H1 (cell line): ENCODE measurements around the gene ROBO4. TPM values are rescaled to one million over a fixed set of nuclear protein-coding genes. Genes with fewer than 3 reads are reported as not detected.
A peak's percentile ranks its signal among the peaks of the same experiment; 100 is the strongest.

Experiments used
- CTCF ChIA-PET: fragments of 300-600 bp; sonication (Branson Sonifier 250); formaldehyde crosslinking; loops from one replicate; lab custom pipeline; 2021; ENCODE audit not compliant: partially characterized antibody; lab: Charles Lee
- POLR2A ChIA-PET: fragments of 300-600 bp; sonication (Branson Sonifier 250); formaldehyde crosslinking; loops from one replicate; lab custom pipeline; 2021; ENCODE audit warnings: inconsistent platforms; ENCODE audit not compliant: partially characterized antibody; lab: Charles Lee
- DNase-seq, 2 experiments: peaks; one replicate each; pipeline versions ENCODE4 v3.0.0 to v3.0.0-alpha.2; 2010 to 2022; ENCODE audit warnings: low spot score in 2 of 2, low read depth in 1 of 2, mixed read lengths in 1 of 2
- FAIRE-seq: peaks from 2 replicates; lab custom pipeline; 2011; peaks lifted over from hg19 to GRCh38; lab: Jason Lieb, UNC
- H2AFZ ChIP-seq: 2 replicates; pipeline ENCODE4 v1.8.1; 2012; ENCODE audit warnings: low read length, inconsistent platforms
- H2AK5ac ChIP-seq: 2 replicates; pipeline ENCODE4 v1.6.1; 2013; ENCODE audit warnings: low read depth, low read length
- H2BK120ac ChIP-seq: replicated peaks from 2 replicates; pipeline ENCODE3; 2013; ENCODE audit warnings: low read depth, low read length, inconsistent platforms
- H2BK12ac ChIP-seq: 2 replicates; pipeline ENCODE4 v1.6.1; 2013; ENCODE audit warnings: low read depth, low read length
- H2BK15ac ChIP-seq: 2 replicates; pipeline ENCODE4 v1.6.1; 2013; ENCODE audit warnings: low read length
- H2BK20ac ChIP-seq: 2 replicates; pipeline ENCODE4 v1.6.1; 2013; ENCODE audit warnings: low read length
- H2BK5ac ChIP-seq: 2 replicates; pipeline ENCODE4 v1.6.1; 2013; ENCODE audit warnings: low read depth, low read length
- H3K14ac ChIP-seq: 2 replicates; pipeline ENCODE4 v1.6.1; 2013; ENCODE audit warnings: inconsistent platforms; ENCODE audit not compliant: insufficient read length
- H3K18ac ChIP-seq: 2 replicates; pipeline ENCODE4 v1.6.1; 2013; ENCODE audit warnings: low read length; ENCODE audit errors: extremely low read depth
- H3K23ac ChIP-seq: 2 replicates; pipeline ENCODE4 v1.6.1; 2013; ENCODE audit warnings: inconsistent platforms; ENCODE audit not compliant: insufficient read length
- H3K23me2 ChIP-seq: 2 replicates; pipeline ENCODE4 v1.6.1; 2013; ENCODE audit warnings: low read depth, low read length
- H3K27ac ChIP-seq: 2 replicates; pipeline ENCODE4 v1.6.1; 2011; ENCODE audit warnings: low read depth, low read length, inconsistent platforms
- H3K27me3 ChIP-seq, 4 experiments: replicated peaks in 1 of 4; 1 replicate in 1 of 4; 2 replicates in 3 of 4; pipeline versions ENCODE4 v1.6.1 to v1.8.1; 2011 to 2013; ENCODE audit warnings: low read length in 3 of 4, mild to moderate bottlenecking in 3 of 4, inconsistent platforms in 2 of 4, mixed read lengths in 2 of 4, moderate library complexity in 1 of 4; ENCODE audit not compliant: control insufficient read depth in 3 of 4, insufficient read depth in 3 of 4; ENCODE audit errors: extremely low read depth in 1 of 4
- H3K36me3 ChIP-seq, 4 experiments: 2 replicates each; pipeline versions ENCODE4 v1.6.1 to v1.8.1; 2011 to 2013; ENCODE audit warnings: mild to moderate bottlenecking in 4 of 4, low read length in 3 of 4, moderate library complexity in 2 of 4, control low read depth in 1 of 4, inconsistent platforms in 1 of 4; ENCODE audit not compliant: insufficient read depth in 4 of 4, control insufficient read depth in 2 of 4
- H3K4ac ChIP-seq: replicated peaks from 2 replicates; pipeline ENCODE3; 2013; ENCODE audit warnings: low read length, low read depth, mixed read lengths, inconsistent platforms; ENCODE audit not compliant: insufficient read length
- H3K4me1 ChIP-seq, 4 experiments: replicated peaks in 1 of 4; 1 replicate in 1 of 4; 2 replicates in 3 of 4; pipeline versions ENCODE4 v1.6.1 to v1.8.1; 2011 to 2013; ENCODE audit warnings: low read length in 3 of 4, inconsistent platforms in 2 of 4, mixed read lengths in 1 of 4; ENCODE audit not compliant: insufficient read depth in 4 of 4, control insufficient read depth in 3 of 4
- H3K4me2 ChIP-seq, 2 experiments: 2 replicates each; pipeline versions ENCODE4 v1.6.1 to v1.8.1; 2011 to 2013; ENCODE audit warnings: low read depth in 2 of 2, low read length in 2 of 2, control low read depth in 1 of 2, inconsistent platforms in 1 of 2, mild to moderate bottlenecking in 1 of 2; ENCODE audit not compliant: insufficient read depth in 1 of 2
- H3K4me3 ChIP-seq, 4 experiments: fragments of 200-600, 300-600 bp in 1 of 4; sonication (generic), shearing (Covaris generic), sonication (Bioruptor Twin) in 1 of 4; 2 replicates each; pipeline versions ENCODE4 v1.5.1 to v1.8.1; 2011 to 2016; ENCODE audit warnings: low read length in 4 of 4, low read depth in 3 of 4, control low read depth in 2 of 4, inconsistent platforms in 2 of 4, mild to moderate bottlenecking in 2 of 4, mixed read lengths in 1 of 4, moderate library complexity in 1 of 4; ENCODE audit not compliant: insufficient read depth in 2 of 4; ENCODE audit errors: extremely low read depth in 1 of 4
- H3K56ac ChIP-seq: replicated peaks from 2 replicates; pipeline ENCODE3; 2013; ENCODE audit warnings: low read depth, mild to moderate bottlenecking, mixed read lengths, low read length, inconsistent platforms; ENCODE audit not compliant: insufficient read length
- H3K79me1 ChIP-seq: 2 replicates; pipeline ENCODE4 v1.6.1; 2013; ENCODE audit warnings: low read depth, low read length, control low read depth
- H3K79me2 ChIP-seq, 2 experiments: 2 replicates each; pipeline versions ENCODE4 v1.6.1 to v1.8.1; 2012 to 2013; ENCODE audit warnings: low read length in 2 of 2, mild to moderate bottlenecking in 2 of 2, inconsistent platforms in 1 of 2; ENCODE audit not compliant: insufficient read depth in 2 of 2, control insufficient read depth in 1 of 2
- H3K9ac ChIP-seq, 4 experiments: replicated peaks in 1 of 4; 1 replicate in 1 of 4; 2 replicates in 3 of 4; pipeline versions ENCODE4 v1.6.1 to v1.8.1; 2011 to 2013; ENCODE audit warnings: low read depth in 3 of 4, low read length in 3 of 4, control low read depth in 2 of 4, mild to moderate bottlenecking in 2 of 4, moderate library complexity in 2 of 4, inconsistent platforms in 1 of 4; ENCODE audit errors: extremely low read depth in 1 of 4
- H3K9me3 ChIP-seq, 2 experiments: 2 replicates each; pipeline versions ENCODE4 v1.6.1 to v1.8.1; 2012 to 2013; ENCODE audit warnings: mild to moderate bottlenecking in 2 of 2, moderate library complexity in 2 of 2, control low read depth in 1 of 2, inconsistent platforms in 1 of 2, low read depth in 1 of 2, low read length in 1 of 2, mixed read lengths in 1 of 2; ENCODE audit not compliant: insufficient read depth in 2 of 2
- H4K20me1 ChIP-seq, 2 experiments: replicated peaks in 1 of 2; 2 replicates each; pipeline versions ENCODE3 to v1.8.1; 2011 to 2013; ENCODE audit warnings: inconsistent platforms in 2 of 2, low read length in 2 of 2, mild to moderate bottlenecking in 1 of 2; ENCODE audit not compliant: insufficient read depth in 2 of 2, control insufficient read depth in 1 of 2
- H4K5ac ChIP-seq: 2 replicates; pipeline ENCODE4 v1.6.1; 2013; ENCODE audit warnings: low read length, low read depth, mixed read lengths, inconsistent platforms; ENCODE audit not compliant: insufficient read length
- H4K8ac ChIP-seq: 2 replicates; pipeline ENCODE4 v1.8.0; 2013; ENCODE audit warnings: mild to moderate bottlenecking, moderate library complexity, low read length, inconsistent platforms; ENCODE audit not compliant: insufficient read depth; ENCODE audit errors: extremely low read depth
- H4K91ac ChIP-seq: replicated peaks from 2 replicates; pipeline ENCODE3; 2013; ENCODE audit warnings: low read length, mixed read lengths, inconsistent platforms; ENCODE audit not compliant: insufficient read length
- SIX5 ChIP-seq: IDR thresholded peaks from 2 replicates; pipeline ENCODE4 v1.6.1; 2011; ENCODE audit warnings: mild to moderate bottlenecking, low read depth, low read length
- WGBS, 2 experiments: shearing (Covaris generic) in 1 of 2; methylation state at CpG; one replicate each; pipeline versions ENCODE4 v1.1.6 to v1.1.7; 2013 to 2015; ENCODE audit warnings: low lambda C conversion rate in 2 of 2, mixed read lengths in 2 of 2, inconsistent platforms in 1 of 2, low coverage in 1 of 2, missing lambda C conversion rate in 1 of 2; ENCODE audit not compliant: insufficient replicate concordance in 2 of 2, insufficient coverage in 1 of 2, insufficient read length in 1 of 2; ENCODE audit errors: extremely low coverage in 1 of 2, missing lambda C conversion rate in 1 of 2; 5-methylcytosine and 5-hydroxymethylcytosine counted together
- polyA plus RNA-seq, 7 experiments: library from polyadenylated mRNA; depleted of rRNA in 3 of 7; stranded (reverse) in 5 of 7; unstranded in 2 of 7; fragments of >200 nt in 5 of 7; fragments of 200-250 nt in 2 of 7; gene quantifications; 1 replicate in 5 of 7; 2 replicates in 1 of 7; 4 replicates in 1 of 7; pipeline versions ENCODE4 v1.2.1 to v1.2.3, GENCODE V29; 2011 to 2013; ENCODE audit warnings: missing spikeins in 2 of 7, mixed read lengths in 2 of 7
- total RNA-seq: library from RNA; stranded (reverse); fragmentation: NEBNext Ultra II Directional; extraction: Animal tissue kit (Norgen Biotek cat#: 25700); gene quantifications from 2 replicates; pipeline ENCODE4 v1.2.1, GENCODE V29; 2021

Gene ROBO4
- total and polyA plus RNA-seq, 2 of the 8 experiments (the other 6 are each of a cell fraction or from before 2014, with no cell fraction given), result 0.03 TPM; not detected in 1

DNA sequence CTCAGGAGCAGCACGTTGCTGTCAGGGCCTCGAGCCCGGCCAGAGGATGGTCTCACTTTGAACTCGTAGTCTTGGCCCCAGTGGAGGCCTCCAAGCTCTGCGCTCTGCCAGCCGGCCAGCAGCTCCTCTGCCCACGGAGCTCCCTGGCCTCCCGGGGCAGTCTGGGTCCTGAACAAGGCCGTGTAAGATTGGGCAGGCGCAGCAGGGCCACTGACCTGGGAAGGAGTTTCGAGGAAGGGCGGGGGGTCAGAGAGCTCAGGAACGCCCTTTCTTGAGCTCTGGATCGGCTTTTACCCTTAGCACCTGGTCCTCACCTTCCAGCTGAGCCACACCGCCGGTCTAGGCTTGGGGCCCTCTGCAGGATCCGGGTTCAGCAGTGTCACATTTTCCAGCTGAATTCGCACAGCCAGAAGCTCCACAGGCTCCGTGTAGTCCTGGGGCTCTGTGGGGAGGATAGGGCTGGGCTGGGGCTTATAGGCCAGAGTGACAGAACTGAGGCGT is 2.1 kb downstream of the ROBO4 start:
- H3K4me3 ChIP-seq, result no peak overlapping the region
- no peak overlapping the region for H2BK12ac ChIP-seq
- no peak overlapping the region for H2AK5ac ChIP-seq
- no peaks in the 10 kb centered on the region for H3K23me2 ChIP-seq
- DNase-seq (peak in 1 of 2 experiments; percentile 41), FAIRE-seq (no peak)
- H4K20me1 ChIP-seq, result no peaks in the 10 kb centered on the region
- no peak overlapping the region for H3K9ac ChIP-seq
- no peak overlapping the region for H3K18ac ChIP-seq
- H4K8ac ChIP-seq, result no peak overlapping the region
- H4K5ac ChIP-seq, result no peak overlapping the region
- no peak overlapping the region for H3K56ac ChIP-seq
- H3K23ac ChIP-seq, result no peak overlapping the region
- no peak overlapping the region for H3K27ac ChIP-seq
- ChIA-PET CTCF (interaction anchor here (1.2 kb wide), 2 partner anchors 19 to 31 kb away, joined by 3 to 4 read pairs; no protein-coding TSS in a partner anchor), POLR2A (interaction anchor here (0.7 to 1.0 kb wide), 2 partner anchors 9 to 95 kb away, joined by 3 read pairs; partner anchors contain the start of gene MSANTD2)
- no peak overlapping the region for H3K4ac ChIP-seq
- no peak overlapping the region for H4K91ac ChIP-seq
- TF ChIP-seq SIX5, result no peak
- H3K36me3 ChIP-seq, result no peaks in the 10 kb centered on the region
- no peak overlapping the region for H2BK5ac ChIP-seq
- H3K79me1 ChIP-seq, result no peaks in the 10 kb centered on the region
- no peak overlapping the region for H2AFZ ChIP-seq
- H3K79me2 ChIP-seq, result no peaks in the 10 kb centered on the region
- no peak overlapping the region for H2BK15ac ChIP-seq
- no peak overlapping the region for H2BK120ac ChIP-seq
- 86% methylated on average over 16 of the region's 20 CpGs; no CpG with 5 or more reads in 1 of the 2 experiments for WGBS, 2 experiments
- H3K4me1 ChIP-seq, result peaks cover 0 to 2% (median 1%) of the 10 kb centered on the region in 4 experiments; a peak in 3 of 7 replicates
- H3K27me3 ChIP-seq, result peaks cover 0 to 4% (median 0%) of the 10 kb centered on the region in 4 experiments; a peak in 2 of 7 replicates
- H3K4me2 ChIP-seq, result no peak overlapping the region
- H3K9me3 ChIP-seq, result no peaks in the 10 kb centered on the region
- no peak overlapping the region for H2BK20ac ChIP-seq
- H3K14ac ChIP-seq, result no peak overlapping the region
